ENCODE results near the gene UTS2B.

Gene UTS2B

DNA sequence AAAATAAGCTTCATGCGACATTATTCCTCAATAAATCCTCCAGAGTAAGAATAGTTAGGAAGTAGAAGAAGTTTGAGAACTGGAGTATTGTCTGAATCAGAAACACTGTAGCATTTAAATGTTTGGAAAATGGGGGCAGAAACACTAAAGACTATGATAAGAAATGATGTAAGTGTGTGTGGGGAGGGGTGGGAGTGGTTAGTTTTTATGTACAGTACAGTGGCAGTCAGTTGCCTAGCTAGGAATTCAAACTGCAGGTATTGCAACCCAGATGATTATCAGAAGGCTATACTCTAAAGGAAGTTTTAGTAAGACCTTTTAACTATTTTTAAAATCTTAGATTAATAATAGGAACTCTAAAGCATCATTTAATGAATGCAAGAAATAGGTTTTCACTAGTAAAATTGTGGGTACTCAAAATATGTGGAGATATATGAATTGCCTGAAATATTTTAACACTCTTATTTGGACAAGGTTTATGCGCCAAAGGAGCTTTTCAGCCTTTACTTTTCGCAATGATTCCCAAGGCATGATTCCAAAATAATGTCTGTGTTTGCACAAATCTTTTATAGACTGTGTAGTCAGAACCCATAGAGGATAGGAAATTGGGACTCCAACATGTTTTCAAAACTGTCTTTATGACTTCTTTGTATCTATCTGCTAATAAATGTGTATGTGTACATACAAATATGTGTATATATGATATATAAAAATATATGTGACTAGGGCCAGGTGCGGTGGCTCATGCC is 9.1 kb downstream of the UTS2B start:
- DNase-seq (ENCODE audit: low read depth in 3 of 3) = no peak

DNA sequence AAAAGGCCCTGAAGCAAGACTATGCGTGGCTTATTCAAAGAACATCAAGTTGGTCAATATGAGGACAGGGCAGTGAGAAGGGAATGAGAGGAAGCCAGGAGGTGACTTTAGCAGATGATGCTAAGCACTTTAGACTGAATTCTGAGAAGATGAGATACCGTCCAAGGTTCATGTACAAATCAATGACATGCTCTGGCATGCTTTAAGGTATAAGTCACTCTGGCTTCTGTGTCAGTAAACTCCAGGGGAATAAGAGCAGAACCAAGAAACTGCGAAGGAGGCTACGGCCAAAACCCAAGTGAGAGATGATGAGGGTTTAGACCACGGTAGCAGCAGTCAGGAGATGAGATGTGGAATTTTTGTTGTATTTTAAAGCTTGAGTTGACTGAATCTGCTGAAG is 10.0 kb downstream of the UTS2B start:
- no peak for DNase-seq (ENCODE audit: low read depth in 3 of 3)

DNA sequence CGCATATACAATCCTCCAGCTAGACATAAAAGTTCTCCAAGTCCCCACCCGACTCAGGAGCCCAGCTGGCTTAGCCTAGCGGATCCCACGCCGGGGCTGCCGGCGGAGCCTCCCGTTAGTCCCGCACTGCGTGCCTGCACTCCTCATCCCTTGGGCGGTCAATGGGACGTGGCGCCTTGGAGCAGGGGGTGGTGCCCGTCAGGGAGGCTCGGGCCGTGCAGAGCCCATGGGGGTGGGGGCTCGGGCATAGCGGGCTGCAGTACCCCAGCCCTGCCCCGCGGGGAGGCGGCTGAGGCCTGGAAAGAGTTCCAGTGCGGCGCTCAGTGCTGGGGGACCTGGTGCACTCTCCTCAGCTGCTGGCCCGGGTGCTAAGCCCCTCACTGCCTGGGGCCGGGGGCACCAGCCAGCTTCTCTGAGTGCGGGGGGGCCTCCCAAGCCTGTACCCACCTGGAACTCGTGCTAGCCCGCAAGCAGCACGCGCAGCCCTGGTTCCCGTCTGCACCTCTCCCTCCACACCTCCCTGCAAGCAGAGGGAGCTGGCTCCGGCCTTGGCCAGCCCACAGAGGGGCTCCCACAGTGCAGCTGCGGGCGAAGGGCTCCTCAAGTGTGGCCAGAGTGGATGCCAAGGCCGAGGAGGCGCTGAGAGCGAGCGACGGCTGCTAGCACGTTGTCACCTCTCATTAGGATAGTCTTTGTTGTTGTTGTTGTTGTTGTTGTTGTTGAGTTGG is 13.3 kb downstream of the UTS2B start:
- no peak for DNase-seq (ENCODE audit: low read depth in 3 of 3)

DNA sequence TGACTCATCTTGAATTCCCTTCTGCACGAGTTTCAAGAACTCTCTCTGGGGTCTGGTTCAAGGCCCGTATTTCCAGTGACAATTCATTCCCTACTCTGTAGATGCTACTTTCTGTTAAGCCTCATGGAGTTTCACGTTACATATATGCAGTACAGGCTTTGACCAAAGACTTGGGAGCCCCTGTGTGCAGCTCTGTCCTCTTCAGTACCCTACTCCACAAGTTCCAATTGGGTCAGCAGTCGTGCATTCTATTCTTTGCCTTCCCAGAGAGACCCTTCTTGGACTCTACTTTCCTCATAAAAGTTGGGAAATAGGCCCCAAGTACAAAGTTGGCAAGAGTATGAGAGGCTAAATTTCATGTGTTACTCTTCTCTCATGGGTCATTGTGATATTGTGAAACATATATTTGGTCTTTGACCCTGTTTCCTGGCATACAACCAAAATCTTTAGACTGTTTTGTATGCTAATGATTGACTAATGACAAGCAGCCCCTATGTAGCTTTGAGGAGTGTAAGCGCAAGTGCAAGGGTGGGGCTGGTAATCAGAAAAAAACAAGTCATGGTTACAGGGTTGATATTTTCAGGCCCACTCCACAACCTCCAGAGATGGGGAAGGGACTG is 16.1 kb downstream of the UTS2B start:
- DNase-seq (ENCODE audit: low read depth in 3 of 3) = no peak

DNA sequence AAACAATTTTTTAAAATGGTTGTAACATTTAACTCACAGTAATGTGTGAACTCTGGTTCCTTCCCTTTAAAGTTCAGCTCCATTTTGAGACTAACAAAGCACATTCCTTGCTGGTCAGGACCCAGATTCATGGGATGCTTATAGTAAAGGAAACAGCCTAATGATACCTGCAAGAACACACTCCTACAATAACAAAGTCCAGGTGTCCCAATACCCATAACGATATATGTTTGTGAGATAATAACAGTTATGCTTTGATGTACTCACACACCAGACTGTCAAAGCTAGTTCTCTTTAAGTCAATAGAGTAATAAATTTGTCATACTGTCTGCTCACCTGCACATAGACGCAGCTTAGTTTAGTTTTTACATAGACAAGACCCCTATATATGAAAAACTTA is 17.0 kb downstream of the UTS2B start:
- no peak for DNase-seq (ENCODE audit: low read depth in 3 of 3)

DNA sequence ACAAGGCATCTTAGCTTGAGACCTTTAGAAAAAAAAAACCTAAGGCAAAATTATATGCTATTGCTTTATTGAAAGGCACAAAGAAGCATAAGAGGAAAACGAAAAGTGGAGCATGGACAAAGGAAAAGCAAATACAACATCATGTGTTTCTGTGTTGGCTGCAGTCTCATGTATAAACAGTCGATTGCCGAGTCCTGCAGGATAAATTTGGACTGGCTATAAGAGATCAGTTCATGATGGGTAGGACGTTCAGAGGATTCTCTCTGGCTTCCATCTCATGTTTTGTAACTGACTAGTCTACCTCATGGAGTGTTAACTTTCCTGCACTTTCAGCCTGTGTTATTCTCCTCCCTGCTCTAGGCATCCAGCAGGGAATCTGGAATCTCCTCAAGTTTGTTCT is 23.0 kb downstream of the UTS2B start:
- DNase-seq (ENCODE audit: low read depth in 3 of 3) = no peak

DNA sequence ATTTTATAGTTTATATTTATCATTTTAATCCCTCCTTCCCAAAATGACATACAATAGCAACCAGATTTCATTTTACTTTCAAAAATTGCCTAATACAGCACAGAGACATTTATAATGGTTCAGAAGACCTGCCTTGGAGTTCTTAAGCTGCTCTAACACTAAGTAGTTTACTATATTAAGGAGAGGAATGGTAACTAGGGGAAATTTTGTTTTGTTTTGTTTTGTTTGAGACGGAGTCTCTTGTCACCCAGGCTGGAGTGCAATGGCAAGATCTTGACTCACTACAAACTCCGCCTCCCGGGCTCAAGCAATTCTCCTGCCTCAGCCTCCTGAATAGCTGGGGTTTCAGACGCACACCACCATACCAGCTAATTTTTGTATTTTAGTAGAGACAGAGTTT is 23.9 kb downstream of the UTS2B start:
- DNase-seq (ENCODE audit: low read depth in 3 of 3) = no peak

DNA sequence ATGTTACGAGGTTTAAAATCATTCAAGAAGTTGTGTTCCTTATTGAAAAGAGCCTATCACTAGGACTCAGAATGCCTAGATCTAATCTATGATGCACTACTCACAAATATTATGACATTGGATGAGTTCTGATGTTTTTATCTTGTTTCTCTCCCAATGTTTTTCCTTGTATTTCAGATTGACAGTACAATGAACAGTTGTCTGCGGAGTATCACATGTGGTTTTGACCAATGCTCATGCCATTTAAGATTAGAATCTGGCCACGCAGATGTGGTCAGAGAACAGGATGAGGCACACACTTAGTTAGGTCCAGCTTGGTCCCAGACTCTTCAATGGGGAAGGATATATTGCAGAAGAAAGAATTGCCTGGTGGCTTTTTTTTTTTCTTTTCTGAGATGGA is 26.7 kb downstream of the UTS2B start:
- DNase-seq (ENCODE audit: low read depth in 3 of 3) = no peak

DNA sequence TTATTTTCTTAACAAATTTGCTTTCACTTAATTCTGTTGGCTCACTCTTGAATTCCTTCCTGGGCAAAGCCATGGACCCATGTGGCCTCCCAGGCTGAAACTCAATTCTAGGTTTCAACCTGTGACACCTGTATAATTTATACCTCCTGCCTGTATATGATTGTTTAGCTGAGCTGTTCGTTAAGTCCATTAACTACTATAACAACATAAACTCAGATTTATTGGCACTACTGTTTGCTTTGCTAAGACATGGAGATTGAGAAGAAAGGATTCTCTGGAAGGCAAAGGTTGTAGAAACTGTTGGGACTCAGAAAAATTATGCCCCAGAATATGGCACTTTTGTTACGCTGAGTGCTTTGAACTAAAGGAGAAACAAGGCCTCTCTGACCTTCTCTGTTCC is 27.9 kb downstream of the UTS2B start:
- no peak for DNase-seq (ENCODE audit: low read depth in 3 of 3)

DNA sequence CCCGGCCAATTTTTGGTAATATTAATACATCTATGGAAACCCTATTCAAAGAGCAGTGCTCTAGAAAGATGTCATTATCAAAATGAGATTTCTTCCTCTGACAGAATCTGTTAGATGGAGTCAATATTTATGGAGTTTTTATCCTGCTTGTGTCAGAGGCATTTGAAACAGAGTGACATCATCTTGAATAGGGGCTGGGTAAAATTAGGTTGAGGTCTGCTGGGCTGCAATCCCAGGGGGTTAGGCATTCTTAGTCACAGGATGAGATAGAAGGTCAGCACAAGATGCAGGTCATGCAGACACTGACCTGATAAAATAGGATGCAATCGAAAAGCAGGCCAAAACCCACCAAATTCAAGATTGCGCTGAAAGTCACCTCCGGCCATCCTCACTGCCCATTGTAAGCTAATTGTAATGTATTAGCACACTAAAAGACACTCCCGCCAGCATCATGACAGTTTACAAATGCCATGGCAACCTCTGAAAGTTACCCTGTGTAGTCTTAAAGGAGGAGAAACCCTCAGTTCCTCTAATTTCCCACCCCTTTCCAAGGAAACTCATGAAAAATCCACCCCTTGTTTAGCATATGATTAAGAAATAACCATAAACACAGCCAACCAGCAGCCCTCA is 28.4 kb downstream of the UTS2B start:
- DNase-seq (ENCODE audit: low read depth in 3 of 3) = no peak

DNA sequence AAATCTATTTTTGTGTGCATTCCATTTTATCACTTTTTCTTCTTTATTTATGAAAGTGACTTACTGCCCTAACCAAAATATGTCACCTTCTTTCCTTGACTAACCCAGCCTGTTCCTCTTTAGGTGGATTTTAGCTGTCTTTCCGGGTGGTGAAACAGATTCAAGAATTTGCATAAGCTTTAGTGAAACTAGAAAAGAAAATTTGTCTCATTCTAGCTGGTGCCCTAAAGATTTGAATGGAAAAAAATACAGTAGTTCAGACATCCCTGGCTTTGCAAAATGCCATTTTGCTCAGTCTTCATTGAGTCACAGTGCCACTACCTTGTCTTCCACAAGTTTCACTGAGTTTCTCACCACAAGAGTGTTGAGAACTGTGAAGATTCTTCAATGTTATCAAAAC is 29.3 kb downstream of the UTS2B start:
- no peak for DNase-seq (ENCODE audit: low read depth in 3 of 3)

DNA sequence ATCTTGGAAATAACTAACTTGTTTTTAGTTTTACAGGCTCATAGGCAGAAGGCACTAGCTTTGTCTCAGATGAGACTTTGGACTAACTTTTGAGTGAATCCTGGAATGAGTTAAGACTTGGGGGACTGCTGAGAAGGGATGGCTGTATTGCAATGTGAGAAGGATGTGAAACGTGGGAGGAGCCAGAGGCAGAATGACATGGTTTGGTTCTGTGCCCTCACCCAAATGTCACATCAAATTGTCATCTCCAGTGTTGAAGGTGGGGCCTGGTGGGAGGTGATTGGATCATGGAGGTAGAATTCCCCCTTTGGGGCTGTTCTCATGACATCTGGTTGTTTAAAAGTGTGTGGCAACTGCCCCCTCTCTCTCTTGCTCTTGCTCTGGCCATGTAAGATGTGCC is 29.9 kb downstream of the UTS2B start:
- no peak for DNase-seq (ENCODE audit: low read depth in 3 of 3)

DNA sequence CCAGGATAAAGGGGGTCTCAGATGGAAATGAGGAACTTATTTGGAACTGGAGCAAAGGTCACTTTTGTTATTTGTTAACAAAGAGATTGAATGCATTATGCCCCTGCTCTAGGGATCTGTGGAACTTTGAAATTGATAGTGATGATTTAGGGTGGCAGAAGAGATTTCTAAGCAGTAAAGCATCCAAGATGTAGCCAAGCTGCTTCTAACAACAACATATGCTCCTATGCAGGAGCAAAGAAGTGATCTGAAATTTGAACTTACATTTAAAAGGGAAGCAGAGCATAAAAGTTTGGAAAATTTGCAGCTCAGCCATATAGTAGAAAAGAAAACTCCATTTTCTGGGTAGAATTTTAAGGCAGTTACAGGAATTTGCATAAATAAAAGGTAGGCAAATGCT is 31.5 kb downstream of the UTS2B start:
- no peak for DNase-seq (ENCODE audit: low read depth in 3 of 3)

DNA sequence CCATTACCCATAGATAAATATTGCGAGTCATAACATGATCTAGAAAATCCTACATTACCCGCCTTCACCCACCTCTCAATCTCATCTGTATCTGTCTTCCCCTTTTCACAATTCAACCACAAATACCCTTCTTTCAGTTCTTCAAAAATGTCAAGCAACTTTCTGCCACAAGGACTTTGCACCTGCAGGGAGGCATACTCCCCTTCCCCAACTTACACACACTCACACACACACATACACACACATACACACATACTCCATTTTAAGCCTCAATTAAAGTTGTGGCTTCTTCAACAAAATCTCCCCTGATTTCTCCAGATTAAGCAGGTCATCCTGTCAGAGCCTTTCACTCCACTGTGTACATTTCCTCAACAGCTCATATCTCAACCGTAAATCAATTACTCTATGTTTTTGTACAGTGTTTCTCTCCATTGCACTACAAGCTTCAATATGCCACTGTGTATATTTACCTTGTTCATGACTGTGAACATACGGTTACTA is 34.2 kb downstream of the UTS2B start:
- no peak for DNase-seq (ENCODE audit: low read depth in 3 of 3)

DNA sequence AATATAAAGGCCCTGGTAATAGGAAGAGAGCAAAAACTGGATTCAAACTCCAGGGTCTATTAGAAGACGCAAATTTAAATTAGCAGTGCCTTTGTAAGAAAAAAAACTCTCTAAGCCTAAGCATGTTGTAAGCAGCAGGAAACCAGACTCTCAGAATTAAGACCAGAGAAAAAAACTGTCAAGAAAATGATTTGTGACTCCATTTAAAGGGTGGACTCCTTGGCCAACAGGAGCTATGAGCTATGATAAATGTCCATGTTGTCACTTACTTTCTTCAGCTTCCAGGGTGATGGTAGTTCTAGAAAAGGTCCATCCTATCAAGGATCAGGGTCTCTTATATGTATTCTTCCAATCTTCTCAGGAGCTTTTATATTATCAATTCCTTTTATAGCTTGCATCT is 36.0 kb downstream of the UTS2B start:
- no peak for DNase-seq (ENCODE audit: low read depth in 3 of 3)

DNA sequence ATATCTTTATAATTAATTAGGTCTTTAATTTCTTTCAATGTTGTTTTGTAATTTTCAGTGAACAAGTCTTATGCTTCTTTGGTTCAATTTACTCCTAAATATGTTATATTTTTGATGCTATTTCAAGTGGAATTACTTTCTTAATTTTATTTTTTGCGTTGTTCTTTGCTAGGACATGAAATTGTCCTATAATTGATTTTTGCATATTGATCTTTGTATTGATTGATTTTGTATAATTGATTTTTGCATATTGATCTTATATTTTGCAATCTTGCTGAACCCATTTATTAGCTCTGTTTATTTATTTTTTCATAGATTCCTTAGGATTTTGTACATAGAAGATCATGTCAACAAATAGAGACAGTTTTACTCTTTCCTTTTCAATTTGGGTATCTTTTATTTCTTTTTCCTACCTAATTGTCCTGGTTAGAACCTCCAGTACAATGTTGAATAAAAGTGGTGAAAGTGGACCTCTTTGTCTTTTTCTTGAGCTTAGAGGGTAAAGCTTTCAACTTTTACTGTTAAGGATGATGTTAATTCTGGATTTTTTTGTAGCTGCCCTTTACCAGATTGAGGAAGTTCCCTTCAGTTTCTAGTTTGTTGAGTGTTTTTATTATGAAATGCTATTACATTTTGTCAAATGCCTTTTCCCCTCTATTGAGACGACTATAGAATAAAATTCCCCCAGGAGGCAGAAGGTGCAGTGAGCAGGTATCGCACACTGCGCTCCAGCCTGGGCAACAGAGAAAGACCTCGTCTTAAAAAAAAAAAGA is 37.9 kb downstream of the UTS2B start:
- DNase-seq (ENCODE audit: low read depth in 3 of 3) = no peak

DNA sequence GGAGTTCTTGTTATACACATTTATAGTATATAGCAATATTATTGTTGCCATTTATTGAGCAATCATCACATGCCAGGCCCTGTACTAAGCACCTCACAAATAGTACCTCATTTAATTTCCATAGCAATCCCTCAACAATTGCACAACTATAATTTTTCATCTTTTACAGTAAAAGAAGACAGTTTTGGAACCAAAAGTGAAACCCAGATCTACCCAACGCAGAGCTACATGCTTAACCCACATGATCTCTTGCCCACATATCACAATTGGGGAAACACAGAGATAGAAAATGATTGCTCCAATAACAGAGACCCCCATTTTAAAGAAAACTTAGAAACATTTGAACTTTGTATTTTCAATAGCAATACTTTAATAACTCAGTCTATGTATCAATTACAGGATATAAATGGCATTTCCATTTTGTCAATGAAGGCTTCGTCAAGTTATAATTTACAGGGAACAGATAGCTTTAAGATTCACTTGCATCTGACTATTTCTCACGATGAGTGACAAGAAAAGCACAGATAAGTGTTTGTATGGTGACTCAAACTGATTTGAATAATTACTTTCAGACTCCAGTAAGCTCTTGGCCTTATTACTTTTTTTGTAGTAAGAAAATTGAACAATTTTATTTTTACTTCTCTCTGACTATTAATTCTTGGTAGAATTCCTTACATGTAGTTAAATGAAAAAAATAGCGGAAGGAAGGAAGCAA is 39.9 kb downstream of the UTS2B start:
- DNase-seq (ENCODE audit: low read depth in 3 of 3) = no peak

DNA sequence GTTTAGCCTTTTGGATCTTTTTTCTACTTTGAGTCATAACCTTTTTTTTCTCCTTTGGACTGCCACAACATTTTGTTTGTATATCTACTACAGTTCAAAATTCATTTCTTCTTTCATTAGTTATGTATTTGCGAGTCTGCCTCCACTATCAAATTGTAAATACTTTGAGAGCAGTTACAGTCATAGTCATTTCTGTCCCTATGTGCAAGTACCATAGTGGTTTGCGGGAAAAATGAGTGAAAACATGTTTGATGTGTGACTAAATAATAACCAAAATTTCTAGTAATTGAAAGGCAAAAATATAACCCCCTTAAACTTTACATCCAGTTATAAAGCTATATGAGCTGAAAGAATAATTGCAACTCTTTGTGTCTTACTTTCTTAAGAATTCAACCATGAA is 46.9 kb downstream of the UTS2B start:
- no peak for DNase-seq (ENCODE audit: low read depth in 3 of 3)

DNA sequence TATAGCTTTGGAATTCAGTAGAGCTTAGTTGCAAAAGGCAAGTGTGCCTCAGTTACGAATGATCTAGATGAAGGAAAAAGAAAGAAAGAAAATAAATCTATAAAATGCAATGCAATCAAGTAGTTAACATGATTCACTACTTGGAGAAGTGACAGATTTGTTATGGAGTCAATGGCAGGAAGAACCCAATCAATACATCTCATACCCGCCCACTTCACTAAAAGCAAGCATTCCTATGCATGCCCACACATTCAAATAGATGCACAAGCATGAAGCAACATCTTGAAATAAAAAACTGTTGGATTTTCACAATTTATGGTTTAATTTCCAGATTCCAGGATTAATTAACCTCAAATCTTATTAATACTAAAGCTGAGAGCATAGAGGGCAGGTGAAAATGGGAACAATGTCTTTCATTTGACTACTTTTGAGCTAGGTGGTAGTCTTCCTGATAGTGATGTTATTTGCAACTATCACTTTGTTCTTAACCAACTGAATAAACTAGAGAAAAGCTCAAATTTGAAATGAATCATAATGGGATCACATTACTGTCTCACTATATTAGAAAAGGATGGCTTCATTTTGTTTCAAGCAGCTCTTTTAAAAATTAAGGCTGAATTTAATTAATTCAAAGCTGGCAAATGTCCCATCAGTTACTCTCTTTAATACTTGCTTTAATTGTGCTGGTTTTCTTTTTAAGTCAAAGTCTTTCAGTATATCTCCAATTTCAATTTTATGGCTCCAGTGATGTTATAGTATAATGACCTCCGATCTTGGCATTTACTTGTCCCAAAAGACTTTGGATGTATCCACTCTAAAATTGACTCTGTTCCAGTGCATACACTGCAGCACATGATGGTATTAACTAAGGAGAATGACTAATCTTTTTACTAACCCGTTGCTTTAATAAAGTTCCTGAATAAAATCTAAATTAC is 47.8 kb downstream of the UTS2B start:
- no peak for DNase-seq (ENCODE audit: low read depth in 3 of 3)

DNA sequence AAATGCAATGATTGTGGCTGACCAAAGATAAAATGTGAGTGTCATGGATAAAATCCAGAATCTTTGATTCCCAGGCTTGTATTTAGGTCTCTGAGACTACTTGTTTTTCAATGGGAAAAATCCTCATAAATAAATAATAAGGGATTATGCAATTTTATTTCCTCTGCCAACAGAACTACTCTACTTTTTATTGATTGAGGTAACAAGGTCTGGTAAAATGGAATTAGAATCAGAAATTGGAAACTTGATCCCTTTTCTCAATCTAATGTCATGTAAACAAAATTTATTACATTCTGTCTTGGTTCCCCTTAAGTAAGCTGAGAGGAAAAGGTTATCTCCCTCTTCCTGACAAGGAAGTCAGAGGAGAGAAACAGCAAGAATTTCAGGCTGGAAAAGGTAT is 49.4 kb downstream of the UTS2B start:
- no peak for DNase-seq (ENCODE audit: low read depth in 3 of 3)
